Lung (tissue), 12 donors: Measurements from ENCODE around the gene OTUD4. TPM values are rescaled to one million over a fixed set of nuclear protein-coding genes. Genes with fewer than 3 reads are reported as not detected.

ENCODE experiments used
- ATAC-seq: fragments of 200-7000 bp; cut with Tn5 transposase; one replicate; pipeline ENCODE4 v1.9.1; 2020; ENCODE audit warnings: moderate number of reproducible peaks; ENCODE audit not compliant: insufficient read depth, low FRiP score
- DNase-seq, 3 donors: peaks; one replicate each; pipeline ENCODE4 v3.0.0-alpha.2; 2013 to 2017
- H3K27ac ChIP-seq, 2 donors: one replicate each; pipeline ENCODE4 v1.5.1; 2013; ENCODE audit warnings: mild to moderate bottlenecking in 2 of 2, moderate library complexity in 2 of 2, control low read depth in 1 of 2, inconsistent platforms in 1 of 2, low read depth in 1 of 2, low read length in 1 of 2
- H3K27me3 ChIP-seq, 3 donors: one replicate each; pipeline ENCODE4 v1.5.1; 2013; ENCODE audit warnings: low read length in 2 of 3; ENCODE audit not compliant: control insufficient read depth in 3 of 3, insufficient read depth in 3 of 3
- H3K36me3 ChIP-seq, 4 donors: one replicate each; pipeline ENCODE4 v1.5.1; 2013; ENCODE audit warnings: low read length in 4 of 4, mild to moderate bottlenecking in 1 of 4, moderate library complexity in 1 of 4; ENCODE audit not compliant: control insufficient read depth in 4 of 4, insufficient read depth in 4 of 4
- H3K4me1 ChIP-seq, 5 donors: one replicate each; pipeline ENCODE4 v1.5.1; 2013; ENCODE audit warnings: low read length in 5 of 5, mild to moderate bottlenecking in 2 of 5, moderate library complexity in 1 of 5; ENCODE audit not compliant: control insufficient read depth in 5 of 5, insufficient read depth in 5 of 5
- H3K4me3 ChIP-seq: one replicate; pipeline ENCODE4 v1.5.1; 2013; ENCODE audit warnings: mild to moderate bottlenecking, control low read depth, moderate library complexity
- H3K9ac ChIP-seq, 2 donors: one replicate each; pipeline ENCODE4 v1.5.1; 2013; ENCODE audit warnings: low read length in 2 of 2, control low read depth in 1 of 2; ENCODE audit not compliant: insufficient read depth in 1 of 2
- H3K9me3 ChIP-seq, 4 donors: one replicate each; pipeline ENCODE4 v1.5.1; 2013; ENCODE audit warnings: low read length in 3 of 4, mild to moderate bottlenecking in 1 of 4, moderate library complexity in 1 of 4; ENCODE audit not compliant: control insufficient read depth in 4 of 4, insufficient read depth in 3 of 4
- WGBS, 2 donors: extraction: QIAGEN DNeasy Blood & Tissue Kit; methylation state at CpG; one replicate each; pipeline ENCODE4 v1.1.7; 2013; 5-methylcytosine and 5-hydroxymethylcytosine counted together
- polyA plus RNA-seq, 2 donors: library from polyadenylated mRNA; stranded (reverse); fragments of 200-250 nt; gene quantifications; one replicate each; pipeline ENCODE4 v1.2.1, GENCODE V29; 2013
- total RNA-seq, 2 donors: library from RNA; depleted of rRNA in 1 of 2; stranded (reverse); fragments of >200 nt in 1 of 2; gene quantifications; one replicate each; pipeline ENCODE4 v1.2.1, GENCODE V29; 2014 to 2021
- TF ChIP-seq, protein P1 (sequence below): IDR thresholded peaks from 2 replicates; pipeline ENCODE4 v1.5.1; 2012; ENCODE audit warnings: mild to moderate bottlenecking; ENCODE audit errors: control extremely low read depth, extremely low read depth
- donor health status: control.
- donor health status: control.
- donor health status: Bipolar disorder and iron deficiency.
- donor health status: healthy.
- donor health status: DM: yes; HTN: yes; CAD: no.

Gene OTUD4
- total and polyA plus RNA-seq, 4 donors = 11.0 to 101 (median 24.0) TPM

DNA sequence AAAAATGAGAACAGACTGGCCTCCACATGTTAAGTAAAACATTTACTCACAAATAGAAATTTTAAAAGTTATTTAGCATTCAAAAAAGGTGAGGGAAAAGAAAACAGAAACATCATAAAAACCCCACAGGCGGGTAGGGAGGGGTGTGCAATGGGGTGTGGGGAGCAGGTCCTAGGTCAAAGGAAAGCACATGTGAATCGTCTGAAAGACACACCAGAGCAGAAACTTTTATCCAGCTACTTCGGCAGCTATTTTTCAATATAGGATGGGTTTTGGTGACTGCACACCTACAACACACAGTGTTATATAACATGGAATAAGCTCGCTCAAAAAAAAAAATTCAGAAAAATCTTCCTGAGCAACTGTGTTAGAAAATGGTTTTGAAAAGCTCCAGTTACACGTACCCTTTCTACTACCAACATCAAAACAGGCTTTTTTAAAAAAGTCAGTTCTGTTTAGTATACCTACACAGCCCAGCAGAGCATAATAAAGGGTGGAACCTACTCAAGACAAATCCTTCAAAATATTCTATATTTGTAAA lies 1.6 kb downstream of the OTUD4 start:
- H3K27ac ChIP-seq = peak overlapping the region; percentile 96
- DNase-seq (peak in 1 of 3 donors; percentile 56), ATAC-seq (no peak)
- peak overlapping the region; percentile 85 to 98 for H3K9ac ChIP-seq
- 2 to 5% methylated on average over 5 of the region's 5 CpGs for WGBS, 2 donors
- H3K4me3 ChIP-seq = peak overlapping the region; percentile 84
- peaks cover 0 to 30% (median 4%) of the 10 kb centered on the region in 5 donors for H3K4me1 ChIP-seq
- H3K27me3 ChIP-seq = no peaks in the 10 kb centered on the region
- TF ChIP-seq, protein P1, sequence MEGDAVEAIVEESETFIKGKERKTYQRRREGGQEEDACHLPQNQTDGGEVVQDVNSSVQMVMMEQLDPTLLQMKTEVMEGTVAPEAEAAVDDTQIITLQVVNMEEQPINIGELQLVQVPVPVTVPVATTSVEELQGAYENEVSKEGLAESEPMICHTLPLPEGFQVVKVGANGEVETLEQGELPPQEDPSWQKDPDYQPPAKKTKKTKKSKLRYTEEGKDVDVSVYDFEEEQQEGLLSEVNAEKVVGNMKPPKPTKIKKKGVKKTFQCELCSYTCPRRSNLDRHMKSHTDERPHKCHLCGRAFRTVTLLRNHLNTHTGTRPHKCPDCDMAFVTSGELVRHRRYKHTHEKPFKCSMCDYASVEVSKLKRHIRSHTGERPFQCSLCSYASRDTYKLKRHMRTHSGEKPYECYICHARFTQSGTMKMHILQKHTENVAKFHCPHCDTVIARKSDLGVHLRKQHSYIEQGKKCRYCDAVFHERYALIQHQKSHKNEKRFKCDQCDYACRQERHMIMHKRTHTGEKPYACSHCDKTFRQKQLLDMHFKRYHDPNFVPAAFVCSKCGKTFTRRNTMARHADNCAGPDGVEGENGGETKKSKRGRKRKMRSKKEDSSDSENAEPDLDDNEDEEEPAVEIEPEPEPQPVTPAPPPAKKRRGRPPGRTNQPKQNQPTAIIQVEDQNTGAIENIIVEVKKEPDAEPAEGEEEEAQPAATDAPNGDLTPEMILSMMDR = no peak
- H3K36me3 ChIP-seq = no peaks in the 10 kb centered on the region
- no peaks in the 10 kb centered on the region for H3K9me3 ChIP-seq

DNA sequence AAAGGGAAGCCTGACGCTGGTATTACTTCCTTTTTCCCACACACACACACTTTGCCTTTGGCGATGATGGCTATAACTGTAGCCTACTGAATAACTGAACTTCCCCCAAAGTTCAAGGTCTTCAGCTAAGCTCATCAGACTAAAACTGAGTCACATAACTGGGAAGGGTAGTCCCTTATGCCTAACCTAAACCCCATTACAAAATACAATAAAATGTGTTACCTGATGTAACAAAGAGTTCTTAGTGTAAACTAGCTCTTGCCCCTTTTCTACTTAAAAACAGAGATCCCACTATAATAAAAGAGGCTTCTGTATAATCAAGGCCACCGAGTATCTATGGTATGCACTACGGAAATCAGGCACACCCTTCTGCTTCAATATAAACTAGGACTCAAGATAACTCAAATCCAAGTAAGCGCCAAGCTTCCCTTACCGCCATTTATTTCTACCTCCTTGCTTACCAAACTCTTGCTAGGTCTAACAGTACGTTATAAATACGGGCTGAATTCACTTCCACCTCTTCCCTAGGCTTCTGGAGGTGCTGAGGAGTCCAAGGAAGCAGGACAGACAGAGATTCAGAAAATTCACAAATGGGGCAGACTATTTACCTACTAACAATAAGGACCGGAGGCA lies 2.4 kb downstream of the OTUD4 start:
- TF ChIP-seq, protein P1 = no peak
- H3K36me3 ChIP-seq = no peaks in the 10 kb centered on the region
- H3K4me1 ChIP-seq = peaks cover 0 to 30% (median 4%) of the 10 kb centered on the region in 5 donors
- ATAC-seq = no peak
- WGBS, 2 donors = 7 to 14% methylated on average over 9 of the region's 9 CpGs
- DNase-seq = peak in 2 of 3 donors; percentile 46 to 55
- H3K4me3 ChIP-seq = peak overlapping the region; percentile 47
- H3K27me3 ChIP-seq = no peaks in the 10 kb centered on the region
- no peaks in the 10 kb centered on the region for H3K9me3 ChIP-seq
- peak overlapping the region in 1 of 2 donors; percentile 98 for H3K9ac ChIP-seq
- peak overlapping the region; percentile 89 to 96 for H3K27ac ChIP-seq

DNA sequence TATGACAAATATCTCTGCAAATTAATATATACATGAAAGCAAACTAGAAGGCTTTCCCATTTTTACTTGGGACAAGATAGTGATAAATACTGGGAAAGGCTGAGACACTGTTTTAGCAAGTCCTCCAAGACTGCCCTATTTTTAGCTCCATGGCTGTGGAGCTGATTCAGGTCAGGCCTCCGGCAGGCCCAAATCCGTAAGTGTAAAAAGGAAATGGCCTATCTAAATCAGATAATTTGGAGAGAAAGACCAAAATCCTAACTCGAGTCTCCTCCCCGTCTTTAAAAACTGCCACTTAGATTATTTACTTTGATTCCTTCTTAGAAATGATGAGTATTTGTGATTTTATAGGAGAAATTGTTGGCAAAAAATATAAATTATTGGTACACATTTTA lies 2.9 kb downstream of the OTUD4 start:
- H3K4me1 ChIP-seq = peaks cover 0 to 30% (median 5%) of the 10 kb centered on the region in 5 donors
- H3K27ac ChIP-seq = peak overlapping the region in 1 of 2 donors; percentile 96
- TF ChIP-seq, protein P1 = no peak
- no peaks in the 10 kb centered on the region for H3K27me3 ChIP-seq
- DNase-seq = peak in 1 of 3 donors; percentile 61
- no peaks in the 10 kb centered on the region for H3K36me3 ChIP-seq
- no peaks in the 10 kb centered on the region for H3K9me3 ChIP-seq
- H3K9ac ChIP-seq = peak overlapping the region in 1 of 2 donors; percentile 98
- WGBS, 2 donors = 0 to 3% methylated on average over 4 of the region's 4 CpGs
- no peak for ATAC-seq
- no peak overlapping the region for H3K4me3 ChIP-seq
